B cell (primary cell): Measurements from ENCODE around the gene FTO. TPM values are rescaled to one million over a fixed set of nuclear protein-coding genes. Genes with fewer than 3 reads are reported as not detected.

Source experiments
- ATAC-seq: fragments of 200-7000 bp; cut with Tn5 transposase; one replicate; pipeline ENCODE4 v1.10.0; 2021; ENCODE audit warnings: low read depth, mild to moderate bottlenecking, moderate number of reproducible peaks, moderate library complexity
- CTCF ChIA-PET: fragments of 350-600 bp; sonication (Branson Sonifier 250); formaldehyde crosslinking; loops from one replicate; lab custom pipeline; 2021; ENCODE audit warnings: antibody characterized with exemption, inconsistent platforms; lab: Charles Lee
- POLR2A ChIA-PET: fragments of 350-600 bp; sonication (Branson Sonifier 250); formaldehyde crosslinking; loops from one replicate; lab custom pipeline; 2021; ENCODE audit warnings: antibody characterized with exemption; lab: Charles Lee
- DNase-seq: peaks from one replicate; pipeline ENCODE4 v3.0.0; 2013
- H2AFZ ChIP-seq: 2 replicates; pipeline ENCODE4 v1.6.1; 2012; ENCODE audit warnings: mild to moderate bottlenecking, low read depth, low read length; ENCODE audit not compliant: insufficient read depth, poor library complexity, severe bottlenecking
- H3K27ac ChIP-seq, 2 donors: 1 replicate in 1 of 2; 2 replicates in 1 of 2; pipeline ENCODE4 v1.5.1; 2012 to 2013; ENCODE audit warnings: low read length in 2 of 2, mild to moderate bottlenecking in 2 of 2, moderate library complexity in 1 of 2
- H3K27me3 ChIP-seq, 4 experiments: fragments of 200-600 bp in 1 of 4; sonication (generic) in 1 of 4; replicated peaks in 1 of 4; 1 replicate in 2 of 4; 2 replicates in 2 of 4; pipeline versions ENCODE4 v1.6.1 to v1.7.0; 2013 to 2016; ENCODE audit warnings: low read length in 3 of 4, mild to moderate bottlenecking in 2 of 4, mixed read lengths in 1 of 4, moderate library complexity in 1 of 4; ENCODE audit not compliant: insufficient read depth in 4 of 4, control insufficient read depth in 3 of 4; ENCODE audit errors: control extremely low read depth in 1 of 4
- H3K36me3 ChIP-seq, 2 experiments: replicated peaks in 1 of 2; 1 replicate in 1 of 2; 2 replicates in 1 of 2; pipeline versions ENCODE4 v1.6.1 to v1.7.1; 2013; ENCODE audit warnings: low read length in 1 of 2; ENCODE audit not compliant: insufficient read depth in 2 of 2, control insufficient read depth in 1 of 2; ENCODE audit errors: control extremely low read depth in 1 of 2, extremely low read depth in 1 of 2
- H3K4me1 ChIP-seq, 2 donors: fragments of 200-600 bp in 1 of 2; sonication (generic) in 1 of 2; 1 replicate in 1 of 2; 2 replicates in 1 of 2; pipeline versions ENCODE4 v1.5.1 to v1.6.1; 2013 to 2017; ENCODE audit warnings: low read length in 2 of 2; ENCODE audit not compliant: control insufficient read depth in 2 of 2, insufficient read depth in 2 of 2
- H3K4me2 ChIP-seq: replicated peaks from 2 replicates; pipeline ENCODE3; 2012; ENCODE audit warnings: mild to moderate bottlenecking, low read depth, low read length; ENCODE audit not compliant: poor library complexity, severe bottlenecking
- H3K4me3 ChIP-seq, 5 experiments: fragments of 200-600 bp in 1 of 5; sonication (generic) in 1 of 5; 1 replicate in 3 of 5; 2 replicates in 2 of 5; pipeline versions ENCODE4 v1.5.1 to v1.7.0; 2011 to 2016; ENCODE audit warnings: low read length in 4 of 5, mild to moderate bottlenecking in 4 of 5, low read depth in 2 of 5, control low read depth in 1 of 5, moderate library complexity in 1 of 5; ENCODE audit not compliant: insufficient read depth in 1 of 5; ENCODE audit errors: control extremely low read depth in 1 of 5, extremely low read depth in 1 of 5
- H3K79me2 ChIP-seq: fragments of 200-600 bp; sonication (generic); one replicate; pipeline ENCODE4 v1.6.0; 2016; ENCODE audit warnings: low read length; ENCODE audit not compliant: control insufficient read depth, insufficient read depth
- H3K9ac ChIP-seq: fragments of 200-600 bp; sonication (generic); 2 replicates; pipeline ENCODE4 v1.6.1; 2017; ENCODE audit warnings: mild to moderate bottlenecking, low read length, moderate library complexity
- H3K9me3 ChIP-seq, 3 donors: one replicate each; pipeline versions ENCODE4 v1.6.1 to v1.7.1; 2013; ENCODE audit warnings: low read length in 2 of 3; ENCODE audit not compliant: control insufficient read depth in 2 of 3, insufficient read depth in 1 of 3; ENCODE audit errors: control extremely low read depth in 1 of 3
- H4K20me1 ChIP-seq: 2 replicates; pipeline ENCODE4 v1.6.0; 2012; ENCODE audit warnings: mild to moderate bottlenecking, low read length; ENCODE audit not compliant: insufficient read depth, control insufficient read depth, poor library complexity, severe bottlenecking
- H3K27ac Mint-ChIP-seq: one replicate; pipeline ENCODE4 v1.8.0; 2021; ENCODE audit warnings: mixed read lengths
- H3K27me3 Mint-ChIP-seq: one replicate; pipeline ENCODE4 v1.8.0; 2021; ENCODE audit warnings: mixed read lengths
- H3K4me1 Mint-ChIP-seq: one replicate; pipeline ENCODE4 v1.8.0; 2021; ENCODE audit warnings: mixed read lengths
- H3K4me3 Mint-ChIP-seq: one replicate; pipeline ENCODE4 v1.8.0; 2021; ENCODE audit warnings: mixed read lengths
- H3K9me3 Mint-ChIP-seq: one replicate; pipeline ENCODE4 v1.8.0; 2022; ENCODE audit warnings: mixed read lengths; ENCODE audit not compliant: insufficient read depth
- CTCF ChIP-seq: fragments of 200-600 bp; IDR thresholded peaks from one replicate; pipeline ENCODE4 v1.8.0; 2022; ENCODE audit warnings: antibody characterized with exemption, mild to moderate bottlenecking
- EZH2 ChIP-seq: IDR thresholded peaks from 2 replicates; pipeline ENCODE4 v1.6.1; 2012; ENCODE audit warnings: borderline replicate concordance, low read depth, mild to moderate bottlenecking, moderate library complexity, low read length; ENCODE audit not compliant: insufficient read depth, poor library complexity, severe bottlenecking
- WGBS: methylation state at CpG from one replicate; pipeline ENCODE4 v1.1.5; 2013; ENCODE audit warnings: missing lambda C conversion rate; ENCODE audit not compliant: insufficient coverage; 5-methylcytosine and 5-hydroxymethylcytosine counted together
- intact Hi-C: fragments of 100-400 bp; cut with micrococcal nuclease; formaldehyde crosslinking; loops from one replicate; pipeline ENCODE4 v1.10.0; 2022
- polyA plus RNA-seq: library from polyadenylated mRNA; depleted of rRNA; stranded (reverse); fragments of >200 nt; gene quantifications from 2 replicates; pipeline ENCODE4 v1.2.3, GENCODE V29; 2012
- total RNA-seq, 2 donors: library from RNA; stranded (reverse); fragments of 120-200 nt in 1 of 2; gene quantifications; 1 replicate in 1 of 2; 2 replicates in 1 of 2; pipeline versions ENCODE4 v1.2.3 to v1.2.4, GENCODE V29; 2013 to 2022

Gene FTO
- total and polyA plus RNA-seq, 2 donors (not counting 1 experiment from before 2014, with no cell fraction given), result 26.5 to 68.5 TPM

GRCh38 chr16:53982631-53983042 lies 278.7 kb downstream of the FTO start:
- DNase-seq (no peak), ATAC-seq (no peak)
- H3K27me3 ChIP-seq, result no peaks in the 10 kb centered on the region
- no peak for TF ChIP-seq EZH2
- no peak for TF ChIP-seq CTCF
- H2AFZ ChIP-seq, result no peak overlapping the region
- intact Hi-C loops, result no loop called here
- no CpG with 5 or more reads among the region's 3 CpGs for WGBS
- ChIA-PET CTCF (no interaction called here), POLR2A (no interaction called here)
- no peak overlapping the region for H3K27ac ChIP-seq
- H3K9ac ChIP-seq, result no peak overlapping the region
- H3K4me1 ChIP-seq, result no peaks in the 10 kb centered on the region
- no peaks in the 10 kb centered on the region for H3K27me3 Mint-ChIP-seq
- no peak overlapping the region for H3K4me3 ChIP-seq
- H3K9me3 ChIP-seq, result no peaks in the 10 kb centered on the region
- no peaks in the 10 kb centered on the region for H3K9me3 Mint-ChIP-seq
- H3K4me1 Mint-ChIP-seq, result no peaks in the 10 kb centered on the region
- H4K20me1 ChIP-seq, result no peaks in the 10 kb centered on the region
- H3K27ac Mint-ChIP-seq, result no peak overlapping the region
- no peaks in the 10 kb centered on the region for H3K36me3 ChIP-seq
- H3K79me2 ChIP-seq, result no peaks in the 10 kb centered on the region
- no peak overlapping the region for H3K4me2 ChIP-seq
- no peak overlapping the region for H3K4me3 Mint-ChIP-seq

GRCh38 chr16:53984936-53985335 lies 281.0 kb downstream of the FTO start:
- Histone ChIP-seq H3K4me1 (no peaks in the 10 kb centered on the region), H2AFZ (no peak overlapping the region), H3K4me2 (no peak overlapping the region), H3K36me3 (no peaks in the 10 kb centered on the region), H3K9ac (no peak overlapping the region), H3K4me3 (no peak overlapping the region), H3K79me2 (no peaks in the 10 kb centered on the region), H4K20me1 (no peaks in the 10 kb centered on the region), H3K9me3 (no peaks in the 10 kb centered on the region), H3K27me3 (no peaks in the 10 kb centered on the region), H3K27ac (no peak overlapping the region)
- Mint-ChIP-seq H3K4me1 (no peaks in the 10 kb centered on the region), H3K4me3 (no peak overlapping the region), H3K9me3 (no peaks in the 10 kb centered on the region), H3K27me3 (no peaks in the 10 kb centered on the region), H3K27ac (no peak overlapping the region)
- ChIA-PET POLR2A (no interaction called here), CTCF (no interaction called here)
- ATAC-seq, result no peak
- no CpG with 5 or more reads among the region's 3 CpGs for WGBS
- intact Hi-C loops, result no loop called here
- TF ChIP-seq CTCF (no peak), EZH2 (no peak)
- no peak for DNase-seq
